Activated B cell treated with CpG ODN at 0.5 μM for 24 hours (primary cell): Measurements from ENCODE around the gene PIGA. TPM values are rescaled to one million over a fixed set of nuclear protein-coding genes. Genes with fewer than 3 reads are reported as not detected.
"Not testable (repeated sequence)": the region's sequence is repeated elsewhere in the genome, so short reads cannot be mapped to it uniquely, and the experiment has no call there.

Source experiments
- ATAC-seq: fragments of 200-7000 bp; cut with Tn5 transposase; one replicate; pipeline ENCODE4 v1.10.0; 2021; ENCODE audit warnings: low read depth, mild to moderate bottlenecking, moderate library complexity
- CTCF ChIA-PET: fragments of 350-600 bp; sonication (Branson Sonifier 250); formaldehyde crosslinking; loops from one replicate; lab custom pipeline; 2021; ENCODE audit warnings: antibody characterized with exemption; lab: Charles Lee
- POLR2A ChIA-PET: fragments of 350-600 bp; sonication (Branson Sonifier 250); formaldehyde crosslinking; loops from one replicate; lab custom pipeline; 2021; ENCODE audit warnings: antibody characterized with exemption; lab: Charles Lee
- DNase-seq: peaks from one replicate; pipeline ENCODE4 v3.0.0; 2022
- H3K27ac Mint-ChIP-seq: one replicate; pipeline ENCODE4 v1.8.0; 2020; ENCODE audit warnings: mixed read lengths
- H3K27me3 Mint-ChIP-seq: one replicate; pipeline ENCODE4 v1.8.0; 2021; ENCODE audit warnings: mixed read lengths
- H3K36me3 Mint-ChIP-seq: one replicate; pipeline ENCODE4 v1.8.0; 2021; ENCODE audit warnings: low read depth, mixed read lengths
- H3K4me1 Mint-ChIP-seq: one replicate; pipeline ENCODE4 v1.8.0; 2021; ENCODE audit warnings: mixed read lengths
- H3K4me3 Mint-ChIP-seq: one replicate; pipeline ENCODE4 v1.8.0; 2020; ENCODE audit warnings: mild to moderate bottlenecking, mixed read lengths
- H3K9me3 Mint-ChIP-seq: one replicate; pipeline ENCODE4 v1.8.0; 2020; ENCODE audit warnings: mixed read lengths
- intact Hi-C: fragments of 100-400 bp; cut with micrococcal nuclease; formaldehyde crosslinking; loops from one replicate; pipeline ENCODE4 v1.15.1; 2024
- total RNA-seq: library from RNA; stranded (reverse); gene quantifications from 2 replicates; pipeline ENCODE4 v1.2.3, GENCODE V29; 2022
- TF ChIP-seq, protein P1 (sequence below): fragments of 200-600 bp; IDR thresholded peaks from one replicate; pipeline ENCODE4 v1.8.0; 2022; ENCODE audit warnings: antibody characterized with exemption, mild to moderate bottlenecking

The PIGA gene
- total RNA-seq, 1 donor from 2014 or later: 24.9 TPM

DNA sequence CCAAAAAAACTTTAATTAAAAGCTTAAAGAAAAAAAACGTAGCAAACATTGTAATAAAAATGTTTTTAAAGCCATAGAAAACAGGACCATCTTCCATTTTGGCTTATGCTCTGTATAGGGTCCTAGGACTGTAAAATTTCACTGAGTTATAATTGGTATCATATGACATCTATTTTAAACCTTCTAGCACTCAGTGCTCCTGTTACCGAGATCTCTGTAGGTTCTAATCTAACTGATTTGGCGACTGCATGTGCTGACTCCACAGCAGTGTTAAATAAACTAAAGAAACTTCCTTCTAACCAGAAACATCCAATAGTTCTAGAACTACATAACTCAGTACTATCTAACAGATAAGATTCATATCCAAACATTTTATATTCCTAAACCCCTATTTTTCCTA lies 19.8 kb downstream of the PIGA start, which contains the start of gene ASB11:
TSS of gene ASB11 (minus strand) at position 132 of the 400 bp plus-strand sequence. CDS start at position 97, 35 bp downstream.
- CTCF ChIA-PET: no interaction called here
- POLR2A ChIA-PET: no interaction called here
- H3K4me1 Mint-ChIP-seq: no peaks in the 10 kb centered on the region
- H3K27me3 Mint-ChIP-seq: no peaks in the 10 kb centered on the region
- H3K36me3 Mint-ChIP-seq: peaks cover 11% of the 10 kb centered on the region
- no peaks in the 10 kb centered on the region for H3K9me3 Mint-ChIP-seq
- H3K27ac Mint-ChIP-seq: no peak within 1 kb of the TSS
- TF ChIP-seq, protein P1, sequence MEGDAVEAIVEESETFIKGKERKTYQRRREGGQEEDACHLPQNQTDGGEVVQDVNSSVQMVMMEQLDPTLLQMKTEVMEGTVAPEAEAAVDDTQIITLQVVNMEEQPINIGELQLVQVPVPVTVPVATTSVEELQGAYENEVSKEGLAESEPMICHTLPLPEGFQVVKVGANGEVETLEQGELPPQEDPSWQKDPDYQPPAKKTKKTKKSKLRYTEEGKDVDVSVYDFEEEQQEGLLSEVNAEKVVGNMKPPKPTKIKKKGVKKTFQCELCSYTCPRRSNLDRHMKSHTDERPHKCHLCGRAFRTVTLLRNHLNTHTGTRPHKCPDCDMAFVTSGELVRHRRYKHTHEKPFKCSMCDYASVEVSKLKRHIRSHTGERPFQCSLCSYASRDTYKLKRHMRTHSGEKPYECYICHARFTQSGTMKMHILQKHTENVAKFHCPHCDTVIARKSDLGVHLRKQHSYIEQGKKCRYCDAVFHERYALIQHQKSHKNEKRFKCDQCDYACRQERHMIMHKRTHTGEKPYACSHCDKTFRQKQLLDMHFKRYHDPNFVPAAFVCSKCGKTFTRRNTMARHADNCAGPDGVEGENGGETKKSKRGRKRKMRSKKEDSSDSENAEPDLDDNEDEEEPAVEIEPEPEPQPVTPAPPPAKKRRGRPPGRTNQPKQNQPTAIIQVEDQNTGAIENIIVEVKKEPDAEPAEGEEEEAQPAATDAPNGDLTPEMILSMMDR: no peak
- DNase-seq (no peak), ATAC-seq (no peak)
- intact Hi-C loops: no loop called here
- H3K4me3 Mint-ChIP-seq: no peak within 1 kb of the TSS

DNA sequence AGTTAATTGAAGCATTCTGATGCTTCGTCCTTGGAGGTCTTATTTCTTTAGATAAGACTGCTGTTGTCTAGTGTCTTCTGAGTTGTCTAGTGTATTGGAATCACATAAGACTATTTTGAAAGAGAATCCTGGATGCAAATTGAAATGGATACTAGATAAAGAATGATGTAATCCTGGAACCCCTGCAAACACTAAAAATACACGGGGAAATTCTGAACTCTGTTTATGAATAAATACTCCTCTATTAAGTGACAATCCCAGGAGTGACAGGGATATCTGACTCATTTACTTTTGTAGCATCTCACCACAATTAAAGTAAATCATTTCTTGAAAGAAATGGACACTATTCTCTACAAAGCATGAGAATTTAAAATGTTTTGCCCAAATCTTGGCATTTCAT lies 20.9 kb downstream of the PIGA start:
- Mint-ChIP-seq H3K27ac (no peak overlapping the region), H3K27me3 (no peaks in the 10 kb centered on the region), H3K4me3 (no peak overlapping the region), H3K36me3 (peaks cover 6% of the 10 kb centered on the region), H3K9me3 (no peaks in the 10 kb centered on the region), H3K4me1 (no peaks in the 10 kb centered on the region)
- POLR2A ChIA-PET: no interaction called here
- intact Hi-C loops: no loop called here
- DNase-seq: no peak
- CTCF ChIA-PET: no interaction called here
- ATAC-seq: no peak
- TF ChIP-seq, protein P1: no peak

- no peak for ATAC-seq
- Mint-ChIP-seq H3K27ac (no peak overlapping the region), H3K36me3 (no peaks in the 10 kb centered on the region), H3K9me3 (no peaks in the 10 kb centered on the region), H3K27me3 (no peaks in the 10 kb centered on the region), H3K4me1 (no peaks in the 10 kb centered on the region), H3K4me3 (no peak overlapping the region)
- POLR2A ChIA-PET: no interaction called here
- CTCF ChIA-PET: no interaction called here
- intact Hi-C loops: no loop called here
- no peak for DNase-seq
- TF ChIP-seq, protein P1: no peak
Measured at GRCh38 chrX:15311119-15311518, 24.2 kb downstream of the PIGA start.

- H3K27me3 Mint-ChIP-seq: no peaks in the 10 kb centered on the region
- intact Hi-C loops: no loop called here
- CTCF ChIA-PET: no interaction called here
- no peak for DNase-seq
- TF ChIP-seq, protein P1: no peak
- no peak overlapping the region for H3K27ac Mint-ChIP-seq
- no peak overlapping the region for H3K4me3 Mint-ChIP-seq
- no peaks in the 10 kb centered on the region for H3K36me3 Mint-ChIP-seq
- POLR2A ChIA-PET: no interaction called here
- no peak for ATAC-seq
- no peaks in the 10 kb centered on the region for H3K4me1 Mint-ChIP-seq
- H3K9me3 Mint-ChIP-seq: no peaks in the 10 kb centered on the region
Measured at GRCh38 chrX:15310117-15310516, 25.2 kb downstream of the PIGA start.

- not testable (repeated sequence) for H3K9me3 Mint-ChIP-seq, ATAC-seq, H3K27ac Mint-ChIP-seq
Measured at GRCh38 chrX:15305899-15306298, 29.4 kb downstream of the PIGA start.

DNA sequence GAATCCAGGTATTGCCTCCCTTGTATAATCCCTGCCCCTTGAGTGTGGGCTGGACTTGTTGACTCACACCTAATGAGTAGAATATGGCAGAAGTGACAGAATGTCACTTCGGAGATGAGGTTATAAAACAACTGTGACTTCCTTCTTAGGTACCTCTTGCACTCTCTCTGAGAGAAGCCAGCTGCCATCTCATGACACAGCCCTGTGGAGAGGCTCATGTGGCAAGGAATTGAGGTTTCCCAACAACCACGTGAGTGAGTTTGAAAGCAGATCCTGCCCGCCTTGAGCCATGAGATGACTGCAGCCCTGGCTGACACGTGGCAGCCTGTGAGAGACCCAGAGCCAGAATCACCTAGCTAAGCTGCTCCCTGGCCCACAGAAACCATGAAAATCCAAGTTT lies 33.4 kb downstream of the PIGA start:
- DNase-seq: no peak
- ATAC-seq: no peak
- no peak overlapping the region for H3K27ac Mint-ChIP-seq
- CTCF ChIA-PET: no interaction called here
- intact Hi-C loops: loop anchor here (2.0 kb wide), 1 partner anchor 167 kb away; no protein-coding TSS in a partner anchor
- peaks cover 2% of the 10 kb centered on the region for H3K4me1 Mint-ChIP-seq
- no peaks in the 10 kb centered on the region for H3K27me3 Mint-ChIP-seq
- no peaks in the 10 kb centered on the region for H3K36me3 Mint-ChIP-seq
- TF ChIP-seq, protein P1: no peak
- POLR2A ChIA-PET: no interaction called here
- H3K9me3 Mint-ChIP-seq: no peaks in the 10 kb centered on the region
- no peak overlapping the region for H3K4me3 Mint-ChIP-seq

More at GRCh38 chrX:15305899-15306298, 29.4 kb downstream of the PIGA start:
- H3K27me3 Mint-ChIP-seq, DNase-seq, CTCF ChIA-PET, H3K36me3 Mint-ChIP-seq, POLR2A ChIA-PET, intact Hi-C loops, H3K4me1 Mint-ChIP-seq, H3K4me3 Mint-ChIP-seq: not testable (repeated sequence)
